GM19193 (cell line): ENCODE results near the gene SRSF9.

Experiments used
- POLR2A ChIP-seq: IDR thresholded peaks from 4 replicates; pipeline ENCODE4 v1.6.1; 2011; ENCODE audit not compliant: insufficient read depth, insufficient read length; ENCODE audit errors: extremely low read depth

The SRSF9 gene

DNA sequence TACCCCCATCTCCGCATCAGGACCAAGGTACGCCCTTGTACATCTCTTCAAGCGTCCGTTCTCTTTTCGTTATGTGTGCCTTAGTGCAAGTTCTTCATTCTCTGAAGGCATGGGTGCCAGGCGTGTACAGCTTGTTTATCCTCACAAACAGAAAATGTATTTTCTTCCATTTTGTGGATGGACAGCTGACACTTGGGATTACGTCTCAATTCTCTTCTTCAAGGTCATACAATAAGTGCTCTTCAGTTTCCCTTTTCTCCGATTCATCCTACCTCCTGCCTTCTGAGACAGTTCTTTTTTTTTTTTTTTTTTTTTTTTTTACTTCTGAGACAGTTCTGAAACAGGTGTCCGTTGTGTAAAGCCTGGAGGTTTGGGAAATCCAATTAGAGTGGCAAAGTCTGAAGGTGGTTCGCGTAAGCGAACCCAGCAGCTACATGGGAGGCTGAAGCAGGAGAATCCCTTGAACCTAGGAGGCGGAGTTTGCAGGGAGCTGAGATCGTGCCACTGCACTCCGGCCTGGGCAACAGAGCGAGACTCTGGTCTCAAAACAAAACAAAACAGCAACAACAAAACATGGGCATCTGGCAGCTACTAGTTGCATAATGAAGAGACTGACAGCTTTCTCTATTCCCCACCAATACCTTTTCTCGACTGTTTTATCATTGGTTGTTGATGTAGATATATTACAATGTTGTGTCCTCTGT lies 30.9 kb downstream of the SRSF9 start:
- no peak for TF ChIP-seq POLR2A

DNA sequence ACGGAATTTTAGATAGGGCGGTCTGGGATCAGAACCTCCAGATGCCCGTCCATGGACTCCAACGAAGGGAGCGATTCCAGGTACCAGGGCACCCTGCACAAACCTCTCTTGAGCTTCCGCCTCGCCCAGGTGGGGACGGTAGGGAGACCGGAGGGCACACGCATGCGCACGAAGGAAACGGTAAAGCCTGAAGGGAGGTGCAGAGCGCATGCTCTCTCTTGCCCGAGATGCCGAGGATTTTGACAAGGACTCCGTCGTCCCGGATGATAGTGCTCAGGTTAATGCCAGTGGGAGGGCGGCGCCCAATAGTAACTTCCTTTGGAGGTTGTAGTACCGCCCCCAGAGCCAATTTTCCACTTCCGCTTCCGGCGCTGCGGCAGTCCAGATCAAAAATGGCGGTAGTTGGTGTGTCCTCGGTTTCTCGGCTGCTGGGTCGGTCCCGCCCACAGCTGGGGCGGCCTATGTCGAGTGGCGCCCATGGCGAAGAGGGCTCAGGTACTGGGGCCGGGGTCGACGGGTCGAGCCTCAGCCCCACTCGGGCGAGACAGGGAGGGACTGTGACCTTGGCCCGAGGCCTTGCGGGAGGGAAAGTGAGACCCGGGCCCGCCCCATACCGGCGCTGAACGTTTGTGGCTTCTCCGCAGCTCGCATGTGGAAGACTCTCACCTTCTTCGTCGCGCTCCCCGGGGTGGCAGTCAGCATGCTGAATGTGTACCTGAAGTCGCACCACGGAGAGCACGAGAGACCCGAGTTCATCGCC lies 31.6 kb downstream of the SRSF9 start, which contains the start of gene COX6A1:
Gene COX6A1 (plus strand): TSS at position 379 of the 760 bp plus-strand sequence. CDS start 14 bp downstream, at position 393.
- TF ChIP-seq POLR2A, result peak; percentile 95

DNA sequence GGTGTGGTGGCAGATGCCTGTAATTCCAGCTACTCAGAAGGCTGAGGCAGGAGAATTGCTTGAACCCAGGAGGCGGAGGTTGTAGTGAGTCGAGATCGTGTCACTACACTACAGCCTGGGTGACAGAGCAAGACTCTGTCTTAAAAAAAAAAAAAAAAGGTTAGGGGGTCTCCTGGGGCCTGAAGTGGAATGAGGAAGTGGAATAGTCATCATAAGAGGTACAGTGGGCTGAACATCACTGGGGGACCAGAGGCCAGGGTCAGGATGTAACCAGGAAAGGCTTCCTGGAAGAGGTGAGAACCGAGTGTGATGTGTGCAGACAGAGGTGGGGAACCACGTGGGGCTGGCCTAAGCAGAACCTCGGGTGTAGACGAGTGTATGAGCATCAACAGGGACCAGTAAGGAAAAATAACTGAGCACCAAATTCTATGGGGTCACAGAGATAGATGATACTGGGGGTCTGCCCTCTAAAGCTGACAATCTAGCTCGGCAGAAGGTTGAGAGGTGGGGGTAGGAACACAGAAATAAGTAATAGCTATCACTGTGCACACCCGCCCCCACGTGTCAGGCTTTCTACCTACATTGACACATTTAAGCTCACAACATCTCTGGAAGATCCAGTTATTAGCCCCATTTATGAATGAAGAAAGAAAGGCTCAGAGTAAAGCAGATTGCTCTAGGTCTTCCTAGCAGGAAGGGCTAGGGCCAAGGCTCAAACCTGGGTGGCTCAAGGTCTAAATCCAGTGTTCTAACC lies 36.6 kb downstream of the SRSF9 start:
- no peak for TF ChIP-seq POLR2A

DNA sequence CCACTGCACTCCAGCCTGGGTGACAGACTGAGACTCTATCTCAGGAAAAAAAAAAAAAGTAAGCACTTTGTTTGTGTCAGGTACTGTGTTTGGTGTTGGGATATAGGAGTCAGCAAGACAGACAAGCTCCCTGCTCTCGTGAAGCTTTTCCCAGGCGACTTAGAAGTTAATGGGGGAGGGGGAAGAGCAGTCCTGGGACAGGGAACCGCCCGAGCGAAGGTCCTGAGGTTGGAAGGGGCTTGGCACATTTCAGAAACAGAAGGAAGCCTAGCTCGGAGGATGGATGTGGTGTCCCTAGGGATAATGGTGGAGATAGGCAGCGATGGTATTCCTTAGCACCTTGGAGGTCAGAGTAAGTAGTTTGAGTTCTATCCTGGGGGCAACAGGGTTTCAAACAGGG lies 40.2 kb downstream of the SRSF9 start:
- no peak for TF ChIP-seq POLR2A

DNA sequence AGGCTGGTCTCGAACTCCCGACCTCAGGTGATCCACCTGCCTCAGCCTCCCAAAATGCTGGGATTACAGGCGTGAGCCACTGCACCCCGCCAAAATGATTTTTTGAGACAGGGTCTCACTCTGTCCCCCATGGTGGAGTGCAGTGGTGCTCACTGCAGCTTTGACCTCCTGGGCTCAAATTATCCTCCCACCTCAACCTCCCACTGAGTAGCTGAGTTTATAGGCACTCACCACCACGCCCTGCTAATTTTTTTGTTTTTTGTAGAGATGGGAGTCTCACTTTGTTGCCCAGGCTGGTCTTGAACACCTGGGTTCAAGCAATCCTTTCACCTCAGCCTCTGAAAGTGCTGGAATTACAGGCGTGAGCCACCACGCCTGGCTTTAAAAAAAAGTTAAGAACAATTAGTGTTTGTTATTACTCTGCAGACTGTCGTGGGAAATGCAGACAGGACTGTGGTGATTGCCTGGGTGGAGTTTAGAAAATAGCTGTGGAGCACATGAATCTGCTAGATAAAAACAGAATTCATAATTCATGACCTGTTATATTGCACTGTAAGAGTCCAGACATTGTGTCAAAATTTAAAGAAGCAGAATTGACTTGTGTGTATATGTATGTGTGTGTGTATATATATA lies 40.8 kb downstream of the SRSF9 start:
- TF ChIP-seq POLR2A, result no peak

DNA sequence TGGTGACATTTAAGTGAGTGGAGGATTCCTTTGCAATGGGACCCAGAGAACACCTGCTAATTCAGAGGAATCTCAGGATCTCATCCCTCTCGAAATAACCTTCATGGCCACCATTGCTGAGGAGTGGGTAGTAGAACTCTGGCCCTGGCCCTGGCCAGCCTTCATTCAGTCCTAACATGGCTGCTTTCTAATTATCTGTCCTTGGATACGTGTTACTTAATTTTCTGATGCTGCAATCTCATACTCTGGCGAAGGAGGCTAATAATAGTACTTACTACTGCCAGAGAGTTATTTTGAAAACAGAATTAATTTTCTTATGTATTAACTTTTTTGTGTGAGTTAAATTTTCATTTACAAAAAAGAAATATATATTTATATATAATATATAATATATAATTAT lies 43.8 kb downstream of the SRSF9 start:
- TF ChIP-seq POLR2A, result no peak

DNA sequence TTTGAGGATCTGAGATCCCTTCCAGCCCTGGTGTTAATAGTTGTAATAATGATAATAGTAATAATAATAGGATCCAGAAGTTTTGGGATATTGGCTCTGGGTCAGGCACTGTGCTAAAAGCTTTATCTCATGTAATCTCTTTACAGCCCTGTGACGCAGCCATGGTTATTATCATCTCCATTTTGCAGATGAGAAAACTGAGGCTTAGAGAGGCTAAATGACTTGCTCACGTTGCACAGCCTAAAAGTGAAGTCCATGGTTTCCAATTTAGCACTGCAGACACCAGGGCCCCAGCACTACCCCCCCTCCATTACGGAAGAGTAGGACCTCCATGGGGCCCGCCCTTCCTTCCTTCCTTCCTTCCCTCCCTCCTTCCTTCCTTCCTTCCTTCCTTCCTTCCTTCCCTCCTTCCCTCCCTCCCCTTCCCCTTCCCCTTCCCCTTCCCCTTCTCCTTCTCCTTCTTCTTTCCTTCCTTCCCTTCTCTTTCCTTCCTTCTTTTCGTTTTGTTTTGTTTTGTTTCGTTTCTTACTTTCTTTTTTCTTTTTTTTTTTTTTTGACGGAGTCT lies 46.6 kb downstream of the SRSF9 start:
- no peak for TF ChIP-seq POLR2A

DNA sequence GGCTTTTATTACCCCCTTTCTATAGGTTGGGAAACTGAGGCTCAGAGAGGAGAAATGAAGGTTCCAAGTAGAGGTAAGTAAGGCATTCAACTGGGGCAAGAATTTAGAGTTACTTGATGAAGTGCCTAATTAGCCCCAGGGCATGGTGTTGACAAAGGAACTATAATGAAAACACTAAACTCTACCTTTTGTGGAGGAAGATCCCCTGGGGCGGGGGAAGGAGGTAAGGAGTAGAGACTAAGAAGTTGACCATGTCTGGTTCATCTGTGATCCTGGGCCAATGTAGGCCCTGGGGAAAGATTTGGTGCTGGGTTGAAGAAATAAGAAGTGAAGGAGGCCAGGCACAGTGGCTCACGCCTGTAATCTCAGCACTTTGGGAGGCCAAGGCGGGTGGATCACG lies 47.8 kb downstream of the SRSF9 start:
- no peak for TF ChIP-seq POLR2A

DNA sequence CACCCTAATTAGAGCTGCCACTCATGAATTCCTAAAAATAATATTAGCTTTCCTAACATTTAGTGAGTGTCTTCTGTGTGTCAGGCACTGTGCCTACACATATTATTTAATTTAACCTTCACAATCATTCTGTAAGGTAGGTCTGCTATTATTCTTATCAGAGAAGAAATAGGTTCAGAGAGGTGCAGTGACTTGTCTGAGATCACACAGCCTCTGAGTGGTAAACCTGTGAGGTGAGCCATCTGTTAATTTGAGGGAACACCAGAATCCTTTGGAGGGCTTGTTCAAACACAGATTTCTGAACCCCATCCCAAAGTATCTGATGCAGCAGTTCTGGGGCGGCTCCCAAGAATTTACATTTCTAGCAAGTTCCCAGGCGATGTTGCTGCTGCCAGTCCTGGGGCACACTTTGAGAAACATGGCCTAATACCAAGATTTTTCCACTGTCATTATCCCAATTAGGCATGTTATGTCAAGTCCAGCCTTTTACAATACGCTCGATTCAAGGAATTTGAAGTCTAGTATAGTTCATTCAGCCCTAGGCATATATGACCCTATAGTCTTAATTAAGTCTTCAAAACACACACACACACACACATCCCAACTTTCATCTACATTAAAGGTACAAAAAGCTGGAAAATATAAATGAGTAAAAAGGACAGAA lies 51.5 kb downstream of the SRSF9 start:
- no peak for TF ChIP-seq POLR2A

DNA sequence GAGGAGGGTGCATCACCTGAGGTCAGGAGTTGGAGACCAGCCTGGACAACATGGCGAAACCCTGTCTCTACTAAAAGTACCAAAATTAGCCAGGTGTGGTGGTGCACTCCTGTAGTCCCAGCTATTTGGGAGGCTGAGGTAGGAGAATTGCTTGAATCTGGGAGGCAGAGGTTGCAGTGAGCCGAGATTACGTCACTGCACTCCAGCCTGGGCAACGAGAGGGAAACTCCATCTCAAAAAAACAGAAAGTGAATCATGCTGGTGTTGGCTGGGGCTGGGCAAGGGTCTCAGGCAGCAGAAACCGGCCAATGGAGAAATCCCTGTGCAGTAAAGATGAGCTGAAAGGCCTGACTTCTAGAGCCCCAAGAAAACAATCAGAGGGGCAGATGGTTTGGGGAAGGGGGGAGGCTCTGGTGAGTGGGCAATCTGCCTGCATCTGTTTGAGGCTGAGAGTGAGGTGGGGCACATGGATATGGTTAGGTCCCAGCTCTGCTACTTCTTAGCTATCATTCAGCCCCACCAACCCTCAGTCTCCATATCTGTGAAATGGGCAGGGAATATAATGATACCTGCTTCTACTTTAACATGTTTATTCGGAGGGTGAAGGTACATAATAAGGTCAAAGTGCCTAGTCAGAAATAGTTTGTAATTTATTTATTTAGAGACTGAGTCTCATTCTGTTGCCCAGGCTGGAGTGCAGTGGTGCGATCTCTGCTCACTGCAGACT lies 52.9 kb downstream of the SRSF9 start:
- TF ChIP-seq POLR2A, result no peak

DNA sequence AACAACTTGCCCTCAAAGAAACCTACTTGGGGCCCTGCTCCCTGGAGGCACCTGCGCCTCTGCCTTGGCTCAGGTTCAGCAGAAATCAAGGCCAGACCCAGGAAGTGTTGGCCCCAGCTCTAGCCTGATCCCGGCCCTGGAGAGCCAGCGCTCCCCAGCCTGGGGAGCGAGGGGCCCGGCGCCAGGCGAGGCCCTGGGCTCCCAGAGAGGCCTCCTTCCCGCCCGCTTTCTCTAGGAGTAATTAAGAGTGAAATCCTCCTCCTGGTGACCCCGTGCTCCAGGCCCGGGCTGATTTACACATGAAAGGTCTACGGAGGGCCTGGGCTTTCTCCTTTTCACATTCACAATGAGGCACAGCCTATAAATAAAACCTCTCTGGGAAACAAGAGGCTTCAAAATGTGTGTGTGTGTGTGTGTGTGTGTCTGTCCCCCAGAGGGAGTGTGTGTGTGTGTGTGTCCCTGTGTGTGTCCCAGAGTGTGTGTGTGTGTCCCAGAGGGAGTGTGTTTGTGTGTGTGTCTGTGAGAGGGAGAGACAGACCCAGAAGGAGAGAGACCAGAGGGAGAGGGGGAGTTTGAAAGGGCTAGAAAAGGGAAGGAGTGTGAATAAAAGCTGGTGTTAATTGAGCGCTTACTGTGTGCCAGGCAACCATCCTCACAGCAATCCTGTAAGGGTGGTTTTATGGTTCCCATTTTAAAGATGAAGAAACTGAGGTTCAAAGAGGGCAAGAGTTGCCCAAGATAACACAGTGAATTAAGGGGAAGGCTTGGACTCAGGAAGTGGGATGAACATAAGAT lies 55.5 kb downstream of the SRSF9 start:
- TF ChIP-seq POLR2A, result no peak

DNA sequence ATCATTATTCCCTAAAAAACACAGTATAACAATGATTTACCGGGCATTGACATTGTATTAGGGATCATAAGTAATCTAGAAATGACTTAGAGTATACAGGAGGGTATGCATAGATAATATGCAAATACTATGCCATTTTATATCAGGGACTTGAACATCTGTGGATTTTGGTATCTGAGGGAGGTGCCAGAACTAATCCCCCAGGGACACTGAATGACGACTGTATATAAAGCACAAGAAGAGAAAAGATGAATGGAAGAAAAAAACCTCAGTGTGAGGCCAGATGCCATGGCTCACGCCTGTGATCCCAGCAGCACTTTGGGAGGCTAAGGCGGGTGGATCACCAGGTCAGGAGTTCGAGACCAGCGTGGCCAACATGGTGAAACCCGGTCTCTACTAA lies 57.1 kb downstream of the SRSF9 start:
- no peak for TF ChIP-seq POLR2A
